Muscle of leg (tissue), 11 donors: ENCODE measurements around the gene GNRH2. TPM values are rescaled to one million over a fixed set of nuclear protein-coding genes. Genes with fewer than 3 reads are reported as not detected.

Experiments used
- DNase-seq: peaks from one replicate; pipeline ENCODE4 v3.0.0; 2013
- H3K27ac ChIP-seq: one replicate; pipeline ENCODE4 v1.5.1; 2013; ENCODE audit warnings: mild to moderate bottlenecking, low read length, control low read depth
- H3K27me3 ChIP-seq: one replicate; pipeline ENCODE4 v1.6.1; 2013; ENCODE audit warnings: low read length; ENCODE audit not compliant: control insufficient read depth, insufficient read depth
- H3K36me3 ChIP-seq: one replicate; pipeline ENCODE4 v1.6.1; 2013; ENCODE audit warnings: low read length; ENCODE audit not compliant: control insufficient read depth, insufficient read depth
- H3K4me1 ChIP-seq: one replicate; pipeline ENCODE4 v1.6.1; 2013; ENCODE audit warnings: low read length; ENCODE audit not compliant: control insufficient read depth, insufficient read depth
- H3K4me3 ChIP-seq: one replicate; pipeline ENCODE4 v1.5.1; 2013; ENCODE audit warnings: low read length, control low read depth
- H3K9me3 ChIP-seq: replicated peaks from 2 replicates; pipeline ENCODE4 v1.6.1; 2013; ENCODE audit warnings: low read depth, low read length; ENCODE audit not compliant: control insufficient read depth
- WGBS: methylation state at CpG from one replicate; pipeline ENCODE4 v1.1.5; 2013; ENCODE audit warnings: missing lambda C conversion rate; ENCODE audit not compliant: insufficient coverage; 5-methylcytosine and 5-hydroxymethylcytosine counted together
- polyA plus RNA-seq, 8 donors: library from polyadenylated mRNA; unstranded; fragments of 120-200 nt; gene quantifications; one replicate each; pipeline versions ENCODE4 v1.2.1 to v1.2.3, GENCODE V29; 2013; ENCODE audit warnings: inconsistent platforms in 1 of 8, low replicate concordance in 1 of 8; ENCODE audit not compliant: insufficient read length in 8 of 8, insufficient read depth in 1 of 8
- total RNA-seq: library from RNA; stranded (reverse); fragments of 120-200 nt; gene quantifications from one replicate; pipeline ENCODE4 v1.2.4, GENCODE V29; 2013

Gene GNRH2
- total and polyA plus RNA-seq, 9 donors, result 0.13 to 0.69 (median 0.41) TPM; not detected in 2

GRCh38 chr20:3040086-3040485 lies 3.3 kb upstream of the GNRH2 start:
- 90% methylated on average over 6 of the region's 8 CpGs for WGBS
- Histone ChIP-seq H3K9me3 (no peaks in the 10 kb centered on the region), H3K4me1 (peaks cover 23% of the 10 kb centered on the region), H3K4me3 (no peak overlapping the region), H3K27me3 (no peaks in the 10 kb centered on the region), H3K36me3 (peaks cover 54% of the 10 kb centered on the region), H3K27ac (no peak overlapping the region)
- no peak for DNase-seq

DNA sequence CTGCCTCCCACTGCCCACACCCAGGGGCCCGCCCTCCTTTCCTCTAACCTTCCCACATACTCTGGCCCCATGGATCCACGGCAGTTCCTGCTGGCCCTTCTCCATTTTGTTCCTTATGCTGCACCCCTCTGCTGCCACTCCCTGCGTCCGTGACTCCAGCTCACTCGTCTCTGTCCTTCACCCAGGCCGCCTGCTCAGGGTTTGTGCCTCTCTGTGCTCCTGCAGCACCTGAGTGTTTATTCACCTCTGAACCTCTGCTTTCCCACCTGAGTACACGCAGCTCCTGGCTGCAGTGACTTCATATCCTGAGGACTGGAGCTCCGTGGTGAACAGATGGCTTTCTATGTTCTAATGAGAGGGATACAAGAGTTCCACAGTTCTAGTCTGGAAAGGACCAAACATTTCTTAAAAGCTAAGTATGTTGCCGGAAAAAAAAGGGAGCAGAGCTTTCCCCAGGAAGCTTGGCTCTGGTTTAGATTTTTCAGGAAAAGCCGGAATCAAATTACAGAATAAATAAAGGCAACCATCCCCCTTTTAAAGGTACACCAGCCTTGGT lies 1.5 kb upstream of the GNRH2 start:
- peaks cover 31% of the 10 kb centered on the region for H3K4me1 ChIP-seq
- no peaks in the 10 kb centered on the region for H3K27me3 ChIP-seq
- 29% methylated on average over 8 of the region's 10 CpGs for WGBS
- H3K27ac ChIP-seq, result peak overlapping the region; percentile 86
- H3K4me3 ChIP-seq, result no peak overlapping the region
- no peaks in the 10 kb centered on the region for H3K9me3 ChIP-seq
- peaks cover 36% of the 10 kb centered on the region for H3K36me3 ChIP-seq
- peak; percentile 81 for DNase-seq

DNA sequence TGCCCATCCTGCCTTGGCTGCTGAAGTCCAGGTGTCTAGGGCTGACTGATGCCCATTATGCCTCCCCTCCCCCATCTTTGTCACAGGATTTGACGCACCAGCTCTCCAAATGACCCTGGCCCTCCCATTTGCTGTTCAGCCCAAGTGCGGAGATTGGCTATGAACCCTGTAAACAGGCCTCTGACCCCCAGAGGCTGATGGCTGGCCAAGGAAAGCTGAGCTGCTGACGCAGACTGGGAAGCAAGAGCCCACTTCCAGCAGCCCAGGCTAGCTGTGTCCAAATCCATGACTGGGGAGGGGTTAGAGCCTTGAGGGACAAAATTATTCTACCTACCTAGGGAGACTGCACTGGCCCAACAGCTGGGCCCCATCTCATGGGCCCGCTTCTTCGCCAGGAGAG lies 797 bp upstream of the GNRH2 start:
- Histone ChIP-seq H3K27ac (peak overlapping the region; percentile 86), H3K4me3 (no peak overlapping the region)
- WGBS, result 60% methylated on average over 1 of the region's 5 CpGs

DNA sequence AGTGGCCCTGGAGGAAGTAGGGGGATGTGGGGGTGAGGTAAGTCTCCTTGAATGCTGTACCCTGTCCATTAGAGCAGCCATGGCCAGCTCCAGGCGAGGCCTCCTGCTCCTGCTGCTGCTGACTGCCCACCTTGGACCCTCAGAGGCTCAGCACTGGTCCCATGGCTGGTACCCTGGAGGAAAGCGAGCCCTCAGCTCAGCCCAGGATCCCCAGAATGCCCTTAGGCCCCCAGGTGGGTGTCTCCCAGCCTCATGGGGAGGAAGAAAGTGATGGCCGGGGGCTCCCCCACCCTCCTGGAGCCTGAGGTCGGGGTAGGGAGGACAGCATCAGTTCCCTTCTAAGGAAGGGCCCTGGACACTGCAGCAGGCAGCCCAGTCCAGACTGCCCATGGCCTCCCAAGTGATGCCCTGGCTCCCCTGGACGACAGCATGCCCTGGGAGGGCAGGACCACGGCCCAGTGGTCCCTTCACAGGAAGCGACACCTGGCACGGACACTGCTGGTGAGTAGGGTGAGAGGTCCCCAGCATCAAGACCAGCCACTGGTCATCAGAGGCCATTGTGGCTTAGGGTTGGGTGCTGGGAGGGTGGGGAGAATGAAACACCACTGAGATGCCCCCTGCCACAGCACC lies 1.0 kb downstream of the GNRH2 start:
- Histone ChIP-seq H3K36me3 (peaks cover 34% of the 10 kb centered on the region), H3K9me3 (no peaks in the 10 kb centered on the region), H3K27ac (peak overlapping the region; percentile 91), H3K4me1 (peaks cover 41% of the 10 kb centered on the region), H3K4me3 (no peak overlapping the region), H3K27me3 (no peaks in the 10 kb centered on the region)
- no peak for DNase-seq
- WGBS, result 90% methylated on average over 4 of the region's 8 CpGs

More for the DNA sequence above, 797 bp upstream of the GNRH2 start:
- no peaks in the 10 kb centered on the region for H3K9me3 ChIP-seq
- H3K36me3 ChIP-seq, result peaks cover 33% of the 10 kb centered on the region
- H3K27me3 ChIP-seq, result no peaks in the 10 kb centered on the region
- DNase-seq, result peak; percentile 87
- peaks cover 38% of the 10 kb centered on the region for H3K4me1 ChIP-seq

DNA sequence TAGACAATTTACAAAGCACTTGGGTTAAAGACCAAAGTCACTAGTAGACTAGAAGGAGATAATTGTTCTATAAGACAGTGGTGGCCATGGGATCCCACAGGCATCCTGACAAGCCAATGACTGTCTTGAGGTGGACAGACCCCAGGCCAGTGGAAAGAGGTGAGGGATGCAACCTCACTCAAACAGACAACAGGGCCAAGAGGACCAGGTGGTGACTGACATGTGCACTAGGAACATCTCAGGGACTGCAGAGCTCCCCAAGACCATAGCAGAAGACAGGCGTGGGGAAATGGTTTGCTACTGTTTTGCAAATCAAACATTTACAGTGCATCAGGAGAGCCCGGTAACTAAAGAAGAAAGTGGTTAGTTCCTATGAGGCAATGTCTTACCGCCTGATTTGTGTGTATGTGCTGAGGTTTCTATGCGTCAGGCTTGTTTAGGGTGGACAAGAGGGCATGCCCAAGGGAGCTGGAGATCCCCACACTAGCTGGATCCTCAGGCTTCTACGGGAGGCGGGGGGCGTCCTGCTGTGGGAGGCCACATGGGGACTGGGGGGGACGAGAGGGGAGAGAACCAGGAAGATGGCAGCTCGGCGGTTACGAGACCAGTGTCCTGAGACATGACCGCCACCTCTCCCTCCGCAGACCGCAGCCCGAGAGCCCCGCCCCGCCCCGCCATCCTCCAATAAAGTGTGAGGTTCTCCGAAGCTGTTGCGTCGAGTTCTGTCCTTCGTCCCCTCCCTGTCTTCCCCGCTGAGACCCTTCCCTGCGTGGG lies 1.8 kb downstream of the GNRH2 start:
- peak overlapping the region; percentile 85 for H3K4me3 ChIP-seq
- H3K36me3 ChIP-seq, result peaks cover 33% of the 10 kb centered on the region
- no peak for DNase-seq
- no peaks in the 10 kb centered on the region for H3K9me3 ChIP-seq
- WGBS, result under 1% methylated on average over 23 of the region's 24 CpGs
- peaks cover 41% of the 10 kb centered on the region for H3K4me1 ChIP-seq
- H3K27me3 ChIP-seq, result no peaks in the 10 kb centered on the region
- peak overlapping the region; percentile 91 for H3K27ac ChIP-seq

GRCh38 chr20:3045816-3046676 lies 2.6 kb downstream of the GNRH2 start, which contains the start of gene MRPS26:
TSS of gene MRPS26 (plus strand) at chr20:3046052. CDS start at chr20:3046069, 17 bp downstream.
- under 1% methylated on average over 104 of the region's 104 CpGs for WGBS
- no peaks in the 10 kb centered on the region for H3K9me3 ChIP-seq
- peaks cover 41% of the 10 kb centered on the region for H3K4me1 ChIP-seq
- peak within 1 kb of the TSS; percentile 85 for H3K4me3 ChIP-seq
- H3K36me3 ChIP-seq, result peaks cover 31% of the 10 kb centered on the region
- H3K27ac ChIP-seq, result peak within 1 kb of the TSS; percentile 91
- H3K27me3 ChIP-seq, result no peaks in the 10 kb centered on the region
- DNase-seq, result peak; percentile 97

DNA sequence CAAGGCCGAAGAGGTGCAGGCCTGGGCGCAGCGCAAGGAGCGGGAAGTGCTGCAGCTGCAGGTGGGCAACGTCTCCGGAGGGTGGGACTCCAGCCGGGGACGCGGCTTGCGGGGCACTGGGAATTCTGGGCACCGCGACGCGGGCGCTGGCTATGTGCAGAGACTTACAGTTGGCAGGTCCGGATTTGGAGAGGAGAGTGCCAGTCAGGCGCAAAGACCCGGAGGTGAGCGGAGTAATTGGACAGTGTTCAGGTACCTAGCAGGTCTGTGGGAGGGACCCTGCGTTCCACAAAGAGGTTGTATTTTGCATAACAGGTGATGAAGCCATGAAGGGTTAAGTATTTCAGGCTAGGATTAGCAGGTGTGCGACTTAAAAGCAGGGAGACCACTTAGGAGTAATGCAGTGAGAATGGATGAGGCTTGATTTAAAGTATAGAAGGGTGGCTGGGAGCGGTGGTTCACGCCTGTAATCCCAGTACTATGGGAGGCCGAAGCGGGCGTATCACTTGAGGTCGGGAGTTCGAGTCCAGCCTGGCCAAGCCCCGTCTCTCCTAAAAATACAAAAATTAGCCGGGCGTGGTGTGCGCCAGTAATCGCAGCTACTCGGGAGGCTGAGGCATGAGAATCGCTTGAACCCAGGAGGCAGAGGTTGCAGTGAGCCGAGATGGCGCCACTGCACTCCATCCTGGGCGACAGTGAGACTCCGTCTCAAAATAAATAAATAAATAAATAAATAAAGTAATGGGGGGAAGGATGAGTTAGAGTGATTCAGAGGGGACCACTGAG lies 3.4 kb downstream of the GNRH2 start:
- 30% methylated on average over 33 of the region's 39 CpGs for WGBS
- Histone ChIP-seq H3K9me3 (no peaks in the 10 kb centered on the region), H3K4me3 (peak overlapping the region; percentile 85), H3K27ac (peak overlapping the region; percentile 35), H3K27me3 (no peaks in the 10 kb centered on the region), H3K36me3 (peaks cover 31% of the 10 kb centered on the region), H3K4me1 (peaks cover 37% of the 10 kb centered on the region)
- DNase-seq, result no peak

- H3K4me3 ChIP-seq, result no peak overlapping the region
- peaks cover 30% of the 10 kb centered on the region for H3K4me1 ChIP-seq
- H3K27ac ChIP-seq, result no peak overlapping the region
- H3K27me3 ChIP-seq, result no peaks in the 10 kb centered on the region
- peaks cover 31% of the 10 kb centered on the region for H3K36me3 ChIP-seq
- WGBS, result 82% methylated on average over 8 of the region's 14 CpGs
- no peak for DNase-seq
- H3K9me3 ChIP-seq, result no peaks in the 10 kb centered on the region
Observed at GRCh38 chr20:3047486-3048419, 4.3 kb downstream of the GNRH2 start.
